Measurements from ENCODE around the gene BAK1. TPM values are rescaled to one million over a fixed set of nuclear protein-coding genes. Genes with fewer than 3 reads are reported as not detected.
"Not testable (repeated sequence)": the region's sequence is repeated elsewhere in the genome, so short reads cannot be mapped to it uniquely, and the experiment has no call there.

Gene BAK1
- total and polyA plus RNA-seq, 2 experiments from 2014 or later, result 18.8 to 30.7 TPM

DNA sequence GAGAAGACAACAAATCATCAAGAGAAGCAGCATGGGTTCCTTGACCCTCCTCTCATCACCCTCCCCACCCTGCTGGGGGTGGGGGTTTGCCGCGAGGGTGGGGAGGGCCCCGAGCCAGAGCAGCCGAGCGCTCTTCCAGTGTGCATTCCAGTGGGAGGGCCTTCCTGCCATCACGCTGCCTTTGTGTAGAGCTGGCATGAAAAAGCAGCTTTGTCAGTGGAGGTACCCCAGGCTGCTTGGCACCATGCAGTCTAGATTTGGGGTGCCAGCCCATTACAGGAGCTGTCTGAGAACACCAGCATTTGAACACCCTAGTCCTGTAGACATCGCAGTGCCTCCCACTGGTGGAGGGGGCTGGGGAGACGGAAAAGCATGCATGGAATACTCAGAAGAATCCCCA is 12.2 kb downstream of the BAK1 start:
- 81 to 85% methylated on average over 7 to 8 of the region's 8 CpGs for WGBS, 2 experiments (ENCODE audit: low coverage in 1 of 2, low lambda C conversion rate in 2 of 2, missing lambda C conversion rate in 2 of 2)
- no peak overlapping the region for H3K4me2 ChIP-seq (ENCODE audit: unreplicated experiment)

DNA sequence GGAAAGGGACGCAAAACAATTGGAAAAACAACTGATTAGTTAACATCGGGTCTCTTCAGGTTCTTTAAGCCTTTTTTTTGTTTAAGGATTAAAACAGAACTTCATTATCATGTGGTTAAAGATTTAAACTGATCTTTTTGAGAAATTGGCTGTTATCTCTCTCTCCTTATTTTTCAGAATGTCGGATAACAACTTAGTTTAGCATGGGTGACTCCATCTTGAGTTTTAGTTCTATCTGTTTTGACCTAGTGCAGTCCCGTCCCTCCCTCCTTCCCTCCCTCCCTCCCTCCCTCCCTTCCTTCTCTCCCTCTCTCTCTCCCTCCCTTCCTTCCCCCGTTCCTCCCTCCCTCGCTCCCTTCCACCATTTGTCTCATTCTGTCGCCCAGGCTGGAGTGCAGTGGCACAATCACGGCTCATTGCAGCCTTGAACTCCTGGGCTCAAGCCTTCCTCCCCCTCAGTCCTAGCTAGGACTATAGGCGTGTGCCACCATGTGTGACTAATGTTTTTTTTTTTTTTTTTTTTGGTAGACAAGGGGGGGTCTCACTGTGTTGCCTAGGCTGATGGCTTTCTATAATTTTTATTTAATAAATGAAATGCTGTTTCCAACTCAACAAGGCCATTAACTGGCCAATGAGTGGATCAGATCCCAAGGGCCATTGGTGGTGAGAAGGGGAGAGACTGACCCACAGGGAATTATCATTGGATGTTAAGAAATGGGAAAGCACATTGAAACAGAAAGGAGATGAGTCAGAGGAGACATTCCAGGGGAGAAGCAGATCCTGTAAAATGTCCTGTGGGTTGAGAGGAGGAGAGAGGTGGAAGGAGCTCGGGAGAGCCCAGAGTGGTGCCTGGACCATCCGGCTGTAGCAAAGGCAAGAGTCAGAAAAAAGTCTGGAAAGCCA is 13.6 kb downstream of the BAK1 start:
- no peaks in the 10 kb centered on the region for H3K9me3 ChIP-seq (ENCODE audit: low read depth)
- 83 to 87% methylated on average over 10 to 11 of the region's 11 CpGs for WGBS, 2 experiments (ENCODE audit: low coverage in 1 of 2, low lambda C conversion rate in 2 of 2, missing lambda C conversion rate in 2 of 2)
- no peak overlapping the region for H3K27ac ChIP-seq
- no peak overlapping the region for H3K4me3 ChIP-seq
- H3K4me2 ChIP-seq (ENCODE audit: unreplicated experiment), result no peak overlapping the region
- no peak for TF ChIP-seq EZH2phosphoT487 (IDR thresholded peaks at IDR 0.05; ENCODE audit: insufficient read depth, low read depth)
- no peak for TF ChIP-seq EZH2 (IDR thresholded peaks at IDR 0.05; ENCODE audit: insufficient read depth, poor library complexity, severe bottlenecking)
- no peaks in the 10 kb centered on the region for H3K9me2 ChIP-seq (ENCODE audit: insufficient read depth)
- H3K9ac ChIP-seq, result no peak overlapping the region
- DNase-seq, result peak; percentile 57
- no peaks in the 10 kb centered on the region for H4K20me1 ChIP-seq (ENCODE audit: insufficient read depth)
- H2AFZ ChIP-seq, result no peak overlapping the region
- H3K27me3 ChIP-seq (replicated peaks; ENCODE audit: insufficient read depth), result no peaks in the 10 kb centered on the region
- peaks cover 3% of the 10 kb centered on the region; the same call in 1 of the 2 replicates for H3K4me1 ChIP-seq (ENCODE audit: insufficient read depth)
- no peaks in the 10 kb centered on the region for H3K36me3 ChIP-seq (ENCODE audit: low read depth)
- H3F3A ChIP-seq (ENCODE audit: insufficient read depth), result no peaks in the 10 kb centered on the region
- no peaks in the 10 kb centered on the region for H3K79me2 ChIP-seq (ENCODE audit: insufficient read depth)
- in situ Hi-C loops (cut with MboI), result no loop called here

More for the DNA sequence above, 12.2 kb downstream of the BAK1 start:
- Histone ChIP-seq H3K4me1 (ENCODE audit: insufficient read depth) (peaks cover 8% of the 10 kb centered on the region; the same call in 1 of the 2 replicates), H3F3A (ENCODE audit: insufficient read depth) (no peaks in the 10 kb centered on the region), H3K9ac (no peak overlapping the region), H4K20me1 (ENCODE audit: insufficient read depth) (no peaks in the 10 kb centered on the region), H3K36me3 (ENCODE audit: low read depth) (no peaks in the 10 kb centered on the region), H2AFZ (no peak overlapping the region), H3K9me3 (ENCODE audit: low read depth) (no peaks in the 10 kb centered on the region), H3K9me2 (ENCODE audit: insufficient read depth) (no peaks in the 10 kb centered on the region), H3K4me3 (no peak overlapping the region), H3K27ac (no peak overlapping the region), H3K27me3 (replicated peaks; ENCODE audit: insufficient read depth) (no peaks in the 10 kb centered on the region), H3K79me2 (ENCODE audit: insufficient read depth) (no peaks in the 10 kb centered on the region)
- TF ChIP-seq EZH2 (IDR thresholded peaks at IDR 0.05; ENCODE audit: insufficient read depth, poor library complexity, severe bottlenecking) (no peak), EZH2phosphoT487 (IDR thresholded peaks at IDR 0.05; ENCODE audit: insufficient read depth, low read depth) (no peak)
- in situ Hi-C loops (cut with MboI), result no loop called here
- DNase-seq, result no peak

DNA sequence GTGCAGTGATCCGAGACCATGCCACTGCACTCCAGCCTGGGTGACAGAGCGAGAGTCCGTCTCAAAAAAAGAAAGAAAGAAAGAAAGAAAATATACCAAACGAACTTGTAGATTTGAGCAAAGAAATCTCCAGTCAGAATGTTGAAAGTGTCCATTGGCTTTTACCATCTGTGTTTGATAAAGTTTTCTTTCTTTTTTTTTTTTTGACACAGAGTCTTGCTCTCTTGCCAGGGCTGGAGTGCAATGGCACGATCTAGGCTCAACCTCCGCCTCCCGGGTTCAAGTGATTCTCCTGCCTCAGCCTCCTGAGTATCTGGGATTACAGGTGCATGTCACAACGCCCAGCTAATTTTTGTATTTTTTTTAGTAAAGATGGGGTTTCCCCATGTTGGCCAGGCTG is 21.3 kb downstream of the BAK1 start:
- no peaks in the 10 kb centered on the region for H3K79me2 ChIP-seq (ENCODE audit: insufficient read depth)
- H3K9me2 ChIP-seq (ENCODE audit: insufficient read depth), result no peaks in the 10 kb centered on the region
- no peak overlapping the region for H2AFZ ChIP-seq
- no peak for DNase-seq
- no peak overlapping the region for H3K9ac ChIP-seq
- no peak overlapping the region for H3K4me3 ChIP-seq
- H4K20me1 ChIP-seq (ENCODE audit: insufficient read depth), result no peaks in the 10 kb centered on the region
- H3F3A ChIP-seq (ENCODE audit: insufficient read depth), result no peaks in the 10 kb centered on the region
- no peaks in the 10 kb centered on the region for H3K9me3 ChIP-seq (ENCODE audit: low read depth)
- no peak for TF ChIP-seq EZH2phosphoT487 (IDR thresholded peaks at IDR 0.05; ENCODE audit: insufficient read depth, low read depth)
- no peak for TF ChIP-seq EZH2 (IDR thresholded peaks at IDR 0.05; ENCODE audit: insufficient read depth, poor library complexity, severe bottlenecking)
- no peaks in the 10 kb centered on the region for H3K36me3 ChIP-seq (ENCODE audit: low read depth)
- no peaks in the 10 kb centered on the region for H3K4me1 ChIP-seq (ENCODE audit: insufficient read depth)
- in situ Hi-C loops (cut with MboI), result no loop called here
- H3K27ac ChIP-seq, result no peak overlapping the region
- WGBS, 2 experiments (ENCODE audit: low coverage in 1 of 2, low lambda C conversion rate in 2 of 2, missing lambda C conversion rate in 2 of 2), result 76 to 78% methylated on average over 8 of the region's 8 CpGs
- H3K27me3 ChIP-seq (replicated peaks; ENCODE audit: insufficient read depth), result 0 out of 2 replicates have a peak, but pooled peaks cover 4% of the 10 kb centered on the region
- H3K4me2 ChIP-seq (ENCODE audit: unreplicated experiment), result no peak overlapping the region

DNA sequence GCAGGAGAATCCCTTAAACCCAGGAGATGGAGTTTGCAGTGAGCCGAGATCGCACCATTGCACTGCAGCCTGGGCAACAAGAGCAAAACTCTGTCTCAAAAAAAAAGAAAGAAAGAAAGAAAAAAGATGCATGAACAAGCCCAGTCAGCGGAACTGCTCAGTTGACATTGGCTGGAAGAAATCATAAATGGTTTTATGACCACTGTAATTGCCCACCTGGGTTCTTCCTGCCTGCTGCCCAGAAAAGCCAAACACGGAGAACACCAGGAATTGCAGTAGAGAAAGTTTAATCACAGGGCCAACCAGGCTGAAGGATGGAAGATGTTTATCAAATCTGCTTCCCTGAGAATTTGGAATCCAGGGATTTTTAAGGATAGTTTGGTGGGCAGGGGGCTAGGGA is 22.7 kb downstream of the BAK1 start:
- Histone ChIP-seq H3F3A (ENCODE audit: insufficient read depth) (no peaks in the 10 kb centered on the region), H3K36me3 (ENCODE audit: low read depth) (no peaks in the 10 kb centered on the region), H3K4me3 (no peak overlapping the region), H3K9me3 (ENCODE audit: low read depth) (no peaks in the 10 kb centered on the region), H3K4me2 (ENCODE audit: unreplicated experiment) (no peak overlapping the region), H3K9me2 (ENCODE audit: insufficient read depth) (no peaks in the 10 kb centered on the region), H4K20me1 (ENCODE audit: insufficient read depth) (no peaks in the 10 kb centered on the region), H3K9ac (no peak overlapping the region), H3K27me3 (replicated peaks; ENCODE audit: insufficient read depth) (0 out of 2 replicates have a peak, but pooled peaks cover 4% of the 10 kb centered on the region), H2AFZ (no peak overlapping the region), H3K27ac (no peak overlapping the region), H3K79me2 (ENCODE audit: insufficient read depth) (no peaks in the 10 kb centered on the region), H3K4me1 (ENCODE audit: insufficient read depth) (no peaks in the 10 kb centered on the region)
- no peak for DNase-seq
- WGBS, 2 experiments (ENCODE audit: low coverage in 1 of 2, low lambda C conversion rate in 2 of 2, missing lambda C conversion rate in 2 of 2), result 75% methylated on average over 4 of the region's 4 CpGs
- TF ChIP-seq EZH2phosphoT487 (IDR thresholded peaks at IDR 0.05; ENCODE audit: insufficient read depth, low read depth) (no peak), EZH2 (IDR thresholded peaks at IDR 0.05; ENCODE audit: insufficient read depth, poor library complexity, severe bottlenecking) (no peak)
- in situ Hi-C loops (cut with MboI), result no loop called here

DNA sequence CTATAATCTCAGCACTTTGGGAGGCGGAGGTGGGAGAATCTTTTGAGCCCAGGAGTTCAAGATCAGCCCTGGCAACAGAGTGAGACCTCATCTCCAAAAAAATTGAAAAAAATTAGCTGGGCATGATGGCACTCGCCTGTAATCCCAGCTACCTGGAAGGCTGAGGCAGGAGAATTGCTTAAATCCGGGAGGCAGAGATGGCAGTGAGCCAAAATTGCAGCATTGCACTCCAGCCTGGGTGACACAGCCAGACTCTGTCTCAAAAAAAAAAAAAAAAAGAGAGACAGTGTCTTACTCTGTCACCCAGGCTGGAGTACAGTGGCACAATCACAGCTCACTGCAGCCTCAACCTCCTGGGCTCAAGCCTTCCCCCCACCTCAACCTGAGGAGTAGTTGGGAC is 27.2 kb downstream of the BAK1 start:
- H3K79me2 ChIP-seq (ENCODE audit: insufficient read depth); H3K27me3 ChIP-seq (replicated peaks; ENCODE audit: insufficient read depth); H3K36me3 ChIP-seq (ENCODE audit: low read depth); H3K27ac ChIP-seq; H3K4me2 ChIP-seq (ENCODE audit: unreplicated experiment); H3K9me2 ChIP-seq (ENCODE audit: insufficient read depth); H3K4me3 ChIP-seq; H2AFZ ChIP-seq; H3K9ac ChIP-seq; H3F3A ChIP-seq (ENCODE audit: insufficient read depth); H3K9me3 ChIP-seq (ENCODE audit: low read depth); H3K4me1 ChIP-seq (ENCODE audit: insufficient read depth); H4K20me1 ChIP-seq (ENCODE audit: insufficient read depth); in situ Hi-C loops (cut with MboI): not testable (repeated sequence)
- peak; percentile 28 for DNase-seq
- 53 to 54% methylated on average over 3 of the region's 3 CpGs for WGBS, 2 experiments (ENCODE audit: low coverage in 1 of 2, low lambda C conversion rate in 2 of 2, missing lambda C conversion rate in 2 of 2)

All from GM23248 (cell line).